ENCODE results near the gene SFXN5. TPM values are rescaled to one million over a fixed set of nuclear protein-coding genes. Genes with fewer than 3 reads are reported as not detected.
"Not testable (repeated sequence)": the region's sequence is repeated elsewhere in the genome, so short reads cannot be mapped to it uniquely, and the experiment has no call there.

Gene SFXN5
- 9.8 TPM for total RNA-seq

DNA sequence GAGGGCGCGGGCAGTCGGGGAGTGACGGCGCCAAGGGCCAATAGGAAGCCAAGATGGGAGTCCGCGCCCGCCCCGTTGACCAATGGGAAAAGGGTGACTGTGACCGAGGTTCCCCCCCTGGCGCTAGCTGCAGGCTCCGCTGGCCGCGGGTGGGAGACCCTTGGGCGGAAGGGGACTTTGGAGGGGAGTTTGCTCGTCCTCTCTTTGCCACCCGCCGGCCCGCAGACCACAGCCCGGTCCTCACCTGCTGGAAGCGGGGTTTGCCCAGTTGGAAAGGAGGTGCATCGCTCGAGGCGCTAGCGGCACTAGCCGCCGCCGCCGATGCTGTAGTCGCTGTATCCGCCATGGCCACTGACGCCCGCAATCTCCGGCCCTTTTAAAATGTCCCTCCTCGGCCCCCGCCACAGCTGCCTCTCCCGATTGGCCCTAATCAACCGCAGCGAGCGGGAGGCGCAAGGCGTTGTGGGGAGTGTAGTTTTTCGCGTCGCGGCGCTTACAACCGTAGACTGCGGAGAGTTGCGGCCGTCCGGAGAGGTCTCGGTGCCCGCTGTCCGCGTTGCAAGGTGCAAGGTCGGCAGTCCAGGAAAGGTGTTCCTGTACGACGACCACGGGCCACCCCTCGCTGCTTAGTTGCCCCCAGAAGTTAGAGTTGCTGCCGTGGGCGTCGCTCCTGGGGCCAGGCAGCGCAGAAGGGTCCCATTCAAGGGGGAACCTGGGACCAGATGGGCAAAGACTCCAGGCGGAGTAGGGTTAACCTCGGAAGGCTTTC is at the start of gene SFXN5:
Gene SFXN5 (minus strand): TSS at position 353 of the 769 bp plus-strand sequence. CDS start 7 bp downstream, at position 346.
- Histone ChIP-seq H3K36me3 (no peaks in the 10 kb centered on the region), H3K4me1 (peaks cover 35% of the 10 kb centered on the region), H3K27me3 (no peaks in the 10 kb centered on the region), H3K9me3 (no peaks in the 10 kb centered on the region), H3K4me3 (peak within 1 kb of the TSS; percentile 92 to 96), H3K27ac (peak within 1 kb of the TSS; percentile 94)
- peak in 1 of 2 donors; percentile 97 for DNase-seq (ENCODE audit: extremely low spot score in 2 of 2)
- no peak for TF ChIP-seq POLR2A (IDR thresholded peaks at IDR 0.05)
- TF ChIP-seq POLR2AphosphoS5 (IDR thresholded peaks at IDR 0.05; ENCODE audit: insufficient read depth in 1 of 2, low read depth in 1 of 2), result peak; percentile 58 to 92
- intact Hi-C loops (cut with DNase I), result loop anchor here (5.0 kb wide), 1 partner anchor 41 kb away; the partner anchor contains the start of gene RAB11FIP5

DNA sequence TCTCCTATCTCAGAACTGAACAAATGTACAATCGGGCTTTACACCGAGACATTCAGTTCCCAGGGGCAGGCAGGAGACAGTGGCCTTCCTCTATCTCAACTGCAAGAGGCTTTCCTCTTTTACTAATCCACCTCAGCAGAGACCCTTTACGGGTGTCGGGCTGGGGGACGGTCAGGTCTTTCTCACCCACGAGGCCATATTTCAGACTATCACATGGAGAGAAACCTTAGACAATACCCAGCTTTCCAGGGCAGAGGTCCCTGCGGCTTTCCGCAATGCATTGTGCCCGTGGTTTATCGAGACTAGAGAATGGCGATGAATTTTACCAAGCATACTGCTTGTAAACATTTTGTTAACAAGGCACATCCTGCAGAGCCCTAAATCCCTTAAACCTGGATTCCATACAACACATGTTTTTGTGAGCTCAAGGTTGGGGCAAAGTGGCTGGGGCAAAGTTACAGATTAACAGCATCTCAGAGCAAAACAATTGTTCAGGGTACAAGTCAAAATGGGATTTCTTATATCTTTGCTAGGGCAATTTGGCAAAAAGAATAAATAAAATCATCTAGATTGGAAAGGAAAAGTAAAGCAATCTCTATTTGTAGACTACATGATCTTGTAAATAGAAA is 48.2 kb upstream of the SFXN5 start:
- H3K27me3 ChIP-seq; H3K27ac ChIP-seq; H3K4me3 ChIP-seq; DNase-seq (ENCODE audit: extremely low spot score in 2 of 2); H3K9me3 ChIP-seq; H3K36me3 ChIP-seq; H3K4me1 ChIP-seq; intact Hi-C loops (cut with DNase I): not testable (repeated sequence)

GRCh38 chr2:73117441-73117840 is 45.9 kb upstream of the SFXN5 start:
- Histone ChIP-seq H3K9me3 (no peaks in the 10 kb centered on the region), H3K27ac (no peak overlapping the region), H3K4me1 (peaks cover 5% of the 10 kb centered on the region), H3K4me3 (no peak overlapping the region), H3K36me3 (no peaks in the 10 kb centered on the region), H3K27me3 (no peaks in the 10 kb centered on the region)
- TF ChIP-seq POLR2A (IDR thresholded peaks at IDR 0.05) (no peak), POLR2AphosphoS5 (IDR thresholded peaks at IDR 0.05; ENCODE audit: insufficient read depth in 1 of 2, low read depth in 1 of 2) (no peak)
- TF ChIP-seq, protein P1, sequence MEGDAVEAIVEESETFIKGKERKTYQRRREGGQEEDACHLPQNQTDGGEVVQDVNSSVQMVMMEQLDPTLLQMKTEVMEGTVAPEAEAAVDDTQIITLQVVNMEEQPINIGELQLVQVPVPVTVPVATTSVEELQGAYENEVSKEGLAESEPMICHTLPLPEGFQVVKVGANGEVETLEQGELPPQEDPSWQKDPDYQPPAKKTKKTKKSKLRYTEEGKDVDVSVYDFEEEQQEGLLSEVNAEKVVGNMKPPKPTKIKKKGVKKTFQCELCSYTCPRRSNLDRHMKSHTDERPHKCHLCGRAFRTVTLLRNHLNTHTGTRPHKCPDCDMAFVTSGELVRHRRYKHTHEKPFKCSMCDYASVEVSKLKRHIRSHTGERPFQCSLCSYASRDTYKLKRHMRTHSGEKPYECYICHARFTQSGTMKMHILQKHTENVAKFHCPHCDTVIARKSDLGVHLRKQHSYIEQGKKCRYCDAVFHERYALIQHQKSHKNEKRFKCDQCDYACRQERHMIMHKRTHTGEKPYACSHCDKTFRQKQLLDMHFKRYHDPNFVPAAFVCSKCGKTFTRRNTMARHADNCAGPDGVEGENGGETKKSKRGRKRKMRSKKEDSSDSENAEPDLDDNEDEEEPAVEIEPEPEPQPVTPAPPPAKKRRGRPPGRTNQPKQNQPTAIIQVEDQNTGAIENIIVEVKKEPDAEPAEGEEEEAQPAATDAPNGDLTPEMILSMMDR (IDR thresholded peaks at IDR 0.05), result no peak
- intact Hi-C loops (cut with DNase I), result no loop called here
- DNase-seq (ENCODE audit: extremely low spot score in 2 of 2), result no peak

- Histone ChIP-seq H3K4me3 (no peak overlapping the region), H3K27me3 (no peaks in the 10 kb centered on the region), H3K9me3 (no peaks in the 10 kb centered on the region), H3K36me3 (no peaks in the 10 kb centered on the region), H3K4me1 (peaks cover 15% of the 10 kb centered on the region), H3K27ac (no peak overlapping the region)
- intact Hi-C loops (cut with DNase I), result no loop called here
- TF ChIP-seq, protein P1 (IDR thresholded peaks at IDR 0.05), result no peak
- TF ChIP-seq POLR2A (IDR thresholded peaks at IDR 0.05) (no peak), POLR2AphosphoS5 (IDR thresholded peaks at IDR 0.05; ENCODE audit: insufficient read depth in 1 of 2, low read depth in 1 of 2) (no peak)
- DNase-seq (ENCODE audit: extremely low spot score in 2 of 2), result no peak
Observed at GRCh38 chr2:73116182-73116960, 44.9 kb upstream of the SFXN5 start.

DNA sequence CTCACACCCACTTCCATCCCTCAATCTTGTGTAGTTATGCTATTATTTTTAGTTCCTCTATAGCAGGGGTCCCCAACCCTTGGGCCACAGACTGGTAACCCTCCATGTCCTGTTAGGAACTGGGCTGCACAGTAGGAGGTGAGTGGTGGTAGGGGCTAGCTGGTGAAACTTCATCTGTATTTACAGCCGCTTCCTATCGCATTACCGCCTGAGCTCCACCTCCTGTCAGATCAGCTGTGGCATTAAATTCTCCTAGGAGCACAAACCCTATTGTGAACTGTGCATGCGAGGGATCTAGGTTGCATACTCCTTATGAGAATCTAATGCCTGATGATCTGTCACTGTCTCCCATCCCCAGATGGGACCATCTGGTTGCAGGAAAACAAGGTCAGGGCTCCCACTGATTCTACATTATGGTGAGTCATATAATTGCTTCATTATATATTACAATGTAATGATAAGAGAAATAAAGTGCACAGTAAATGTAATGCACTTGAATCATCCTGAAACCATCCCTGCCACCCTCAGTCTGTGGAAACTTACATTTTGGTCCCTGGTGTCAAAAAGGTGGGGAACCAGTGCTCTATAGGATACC is 42.9 kb upstream of the SFXN5 start:
- no peaks in the 10 kb centered on the region for H3K9me3 ChIP-seq
- TF ChIP-seq, protein P1 (IDR thresholded peaks at IDR 0.05), result no peak
- TF ChIP-seq POLR2AphosphoS5 (IDR thresholded peaks at IDR 0.05; ENCODE audit: insufficient read depth in 1 of 2, low read depth in 1 of 2) (no peak), POLR2A (IDR thresholded peaks at IDR 0.05) (no peak)
- no peaks in the 10 kb centered on the region for H3K36me3 ChIP-seq
- H3K4me3 ChIP-seq, result no peak overlapping the region
- no peak for DNase-seq (ENCODE audit: extremely low spot score in 2 of 2)
- no peaks in the 10 kb centered on the region for H3K27me3 ChIP-seq
- H3K27ac ChIP-seq, result peak overlapping the region; percentile 97
- H3K4me1 ChIP-seq, result peaks cover 34% of the 10 kb centered on the region
- intact Hi-C loops (cut with DNase I), result loop anchor here (5.0 kb wide), 1 partner anchor 42 kb away; the partner anchor contains the start of gene SFXN5

Data from vagina (tissue), 2 donors.